ENCODE data around the gene NR2C1. TPM values are rescaled to one million over a fixed set of nuclear protein-coding genes. Genes with fewer than 3 reads are reported as not detected.
"Not testable (repeated sequence)": the region's sequence is repeated elsewhere in the genome, so short reads cannot be mapped to it uniquely, and the experiment has no call there.

NR2C1 gene
- total RNA-seq, 1 experiment from 2014 or later, result 33.7 TPM

DNA sequence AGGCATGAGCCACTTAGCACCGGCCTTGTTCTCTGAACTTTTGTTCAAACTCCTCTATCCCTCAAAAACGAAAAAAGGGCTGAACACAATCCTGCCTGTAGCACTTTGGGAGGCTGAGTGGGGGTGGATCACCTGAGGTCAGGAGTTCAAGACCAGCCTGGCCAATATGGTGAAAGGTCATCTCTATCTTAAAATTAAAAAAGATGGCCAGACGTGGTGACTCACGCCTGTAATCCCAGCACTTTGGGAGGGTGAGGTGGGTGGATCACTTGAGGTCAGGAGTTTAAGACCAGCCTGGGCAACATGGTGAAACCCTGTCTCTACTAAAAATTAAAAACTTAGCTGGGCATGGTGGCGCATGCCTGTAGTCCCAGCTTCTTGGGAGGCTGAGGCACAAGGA, 28.5 kb upstream of the NR2C1 start:
- POLR2A ChIA-PET; H4K20me1 ChIP-seq (ENCODE audit: insufficient read depth); intact Hi-C loops (cut with micrococcal nuclease); BruUV-seq (replicated peaks); H3K9ac ChIP-seq (ENCODE audit: low read length); H3K79me2 ChIP-seq (ENCODE audit: insufficient read depth, low read length); CTCF ChIA-PET; H3K27me3 ChIP-seq (ENCODE audit: insufficient read depth, low read length); DNase-seq (ENCODE audit: low read depth, low spot score); H3K36me3 ChIP-seq (ENCODE audit: control insufficient read depth in 1 of 2, insufficient read depth in 2 of 2, low read length in 2 of 2); H3K9me3 ChIP-seq (ENCODE audit: control insufficient read depth in 1 of 2, insufficient read depth in 1 of 2, low read depth in 1 of 2, low read length in 2 of 2); RAD21 ChIA-PET (ENCODE audit: low non-redundant PET in 1 of 2, low total read pairs in 2 of 2, uncharacterized antibody in 2 of 2, unreplicated experiment in 2 of 2); H2AFZ ChIP-seq (ENCODE audit: low read depth, low read length, poor library complexity, severe bottlenecking); ATAC-seq; H3K9me2 ChIP-seq (ENCODE audit: insufficient read depth): not testable (repeated sequence)
- H3K27ac ChIP-seq (ENCODE audit: low read depth, low read length), result peak overlapping the region; percentile 59; the same call in 1 of the 2 replicates
- TF ChIP-seq JUND (IDR thresholded peaks at IDR 0.05), result peak; percentile 52
- TF ChIP-seq FOSL1 (IDR thresholded peaks at IDR 0.05; ENCODE audit: low read depth), result peak; percentile 51
- TF ChIP-seq SP1 (IDR thresholded peaks at IDR 0.05; ENCODE audit: low read depth), result peak; percentile 47
- peak; percentile 48; the same call in 1 of the 2 replicates for TF ChIP-seq EGR1 (IDR thresholded peaks at IDR 0.05; ENCODE audit: low read depth)
- 0 out of 2 replicates have a peak, but pooled peaks have one; percentile 23 for TF ChIP-seq CEBPB (IDR thresholded peaks at IDR 0.05; ENCODE audit: low read depth)
- peaks cover 35 to 75% of the 10 kb centered on the region in 2 experiments for H3K4me1 ChIP-seq (ENCODE audit: control insufficient read depth in 1 of 2, insufficient read depth in 2 of 2, low read length in 2 of 2)
- peak overlapping the region; percentile 76 for H3K4me2 ChIP-seq (ENCODE audit: low read length)
- H3K4me3 ChIP-seq (replicated peaks in 1 of 2; ENCODE audit: low read depth in 1 of 2, low read length in 2 of 2), result peak overlapping the region in 1 of 2 experiments; percentile 33; a peak in 2 of 4 replicates

DNA sequence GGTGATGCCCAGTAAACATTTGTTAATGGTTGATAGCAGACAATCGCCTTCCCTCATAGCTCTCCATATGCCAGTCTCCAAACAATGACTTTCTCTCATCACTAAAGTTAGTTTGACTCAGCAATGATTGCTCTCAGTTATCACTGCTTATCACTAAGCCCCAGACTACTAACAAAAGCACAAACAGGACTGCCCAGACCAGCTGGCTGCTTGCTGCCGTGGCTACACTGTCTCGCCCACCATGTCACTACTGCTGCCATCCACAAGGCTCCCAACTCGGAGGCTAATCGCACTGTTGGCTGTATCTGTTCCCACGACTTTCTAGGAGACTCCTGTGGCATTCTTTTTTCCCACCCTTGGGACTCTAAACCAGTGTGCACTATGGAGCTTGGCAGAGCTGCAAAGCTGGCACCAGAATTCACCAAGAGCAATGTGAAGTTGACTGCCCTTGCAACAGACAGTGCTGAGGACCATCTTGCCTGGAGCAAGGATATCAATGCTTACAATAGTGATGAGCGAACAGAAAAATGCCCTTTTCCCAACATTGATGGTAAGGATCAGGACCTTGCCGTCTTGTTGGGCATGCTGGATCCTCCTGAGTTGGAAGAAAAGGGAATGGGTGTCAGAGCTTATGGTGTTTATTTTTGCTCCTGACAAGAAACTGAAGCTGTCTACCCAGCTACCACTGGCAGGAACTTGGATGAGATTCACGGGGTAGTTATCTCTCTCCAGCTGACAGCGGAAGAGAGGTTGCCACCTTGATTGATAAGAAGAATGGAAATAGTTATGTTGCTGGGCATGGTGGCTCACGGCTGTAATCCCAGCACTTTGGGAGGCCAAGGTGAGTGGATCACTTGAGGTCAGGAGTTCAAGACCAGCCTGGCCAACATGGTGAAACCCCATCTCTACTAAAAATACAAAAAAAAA, 27.1 kb upstream of the NR2C1 start:
- Histone ChIP-seq H4K20me1 (ENCODE audit: insufficient read depth) (no peaks in the 10 kb centered on the region), H3K36me3 (ENCODE audit: control insufficient read depth in 1 of 2, insufficient read depth in 2 of 2, low read length in 2 of 2) (no peaks in the 10 kb centered on the region), H3K9ac (ENCODE audit: low read length) (no peak overlapping the region), H3K9me3 (ENCODE audit: control insufficient read depth in 1 of 2, insufficient read depth in 1 of 2, low read depth in 1 of 2, low read length in 2 of 2) (no peaks in the 10 kb centered on the region), H3K27me3 (ENCODE audit: insufficient read depth, low read length) (no peaks in the 10 kb centered on the region), H3K4me1 (ENCODE audit: control insufficient read depth in 1 of 2, insufficient read depth in 2 of 2, low read length in 2 of 2) (peaks cover 35 to 81% of the 10 kb centered on the region in 2 experiments), H2AFZ (ENCODE audit: low read depth, low read length, poor library complexity, severe bottlenecking) (no peak overlapping the region), H3K4me3 (replicated peaks in 1 of 2; ENCODE audit: low read depth in 1 of 2, low read length in 2 of 2) (no peak overlapping the region), H3K4me2 (ENCODE audit: low read length) (no peak overlapping the region), H3K27ac (ENCODE audit: low read depth, low read length) (no peak overlapping the region), H3K9me2 (ENCODE audit: insufficient read depth) (no peaks in the 10 kb centered on the region), H3K79me2 (ENCODE audit: insufficient read depth, low read length) (no peaks in the 10 kb centered on the region)
- CTCF ChIA-PET, result no interaction called here
- DNase-seq (ENCODE audit: low read depth, low spot score) (no peak), ATAC-seq (no peak)
- intact Hi-C loops (cut with micrococcal nuclease), result no loop called here
- POLR2A ChIA-PET, result no interaction called here
- BruUV-seq (replicated peaks), result no TSS peak
- RAD21 ChIA-PET (ENCODE audit: low non-redundant PET in 1 of 2, low total read pairs in 2 of 2, uncharacterized antibody in 2 of 2, unreplicated experiment in 2 of 2), result interaction anchor here in 1 of 2 experiments (0.6 kb wide), 1 partner anchor 582 kb away, joined by 4 read pairs; no protein-coding TSS in a partner anchor
- no peak for TF ChIP-seq JUND (IDR thresholded peaks at IDR 0.05)
- no peak for TF ChIP-seq ZNF274 (IDR thresholded peaks at IDR 0.05; ENCODE audit: low read depth, low read length)
- TF ChIP-seq CTCF (IDR thresholded peaks at IDR 0.05 in 2 of 3, conservative IDR thresholded peaks at IDR 0.05 in 1 of 3; ENCODE audit: borderline replicate concordance in 1 of 3, insufficient read depth in 1 of 3, low read depth in 2 of 3, low read length in 2 of 3), result no peak
- TF ChIP-seq, protein P1, sequence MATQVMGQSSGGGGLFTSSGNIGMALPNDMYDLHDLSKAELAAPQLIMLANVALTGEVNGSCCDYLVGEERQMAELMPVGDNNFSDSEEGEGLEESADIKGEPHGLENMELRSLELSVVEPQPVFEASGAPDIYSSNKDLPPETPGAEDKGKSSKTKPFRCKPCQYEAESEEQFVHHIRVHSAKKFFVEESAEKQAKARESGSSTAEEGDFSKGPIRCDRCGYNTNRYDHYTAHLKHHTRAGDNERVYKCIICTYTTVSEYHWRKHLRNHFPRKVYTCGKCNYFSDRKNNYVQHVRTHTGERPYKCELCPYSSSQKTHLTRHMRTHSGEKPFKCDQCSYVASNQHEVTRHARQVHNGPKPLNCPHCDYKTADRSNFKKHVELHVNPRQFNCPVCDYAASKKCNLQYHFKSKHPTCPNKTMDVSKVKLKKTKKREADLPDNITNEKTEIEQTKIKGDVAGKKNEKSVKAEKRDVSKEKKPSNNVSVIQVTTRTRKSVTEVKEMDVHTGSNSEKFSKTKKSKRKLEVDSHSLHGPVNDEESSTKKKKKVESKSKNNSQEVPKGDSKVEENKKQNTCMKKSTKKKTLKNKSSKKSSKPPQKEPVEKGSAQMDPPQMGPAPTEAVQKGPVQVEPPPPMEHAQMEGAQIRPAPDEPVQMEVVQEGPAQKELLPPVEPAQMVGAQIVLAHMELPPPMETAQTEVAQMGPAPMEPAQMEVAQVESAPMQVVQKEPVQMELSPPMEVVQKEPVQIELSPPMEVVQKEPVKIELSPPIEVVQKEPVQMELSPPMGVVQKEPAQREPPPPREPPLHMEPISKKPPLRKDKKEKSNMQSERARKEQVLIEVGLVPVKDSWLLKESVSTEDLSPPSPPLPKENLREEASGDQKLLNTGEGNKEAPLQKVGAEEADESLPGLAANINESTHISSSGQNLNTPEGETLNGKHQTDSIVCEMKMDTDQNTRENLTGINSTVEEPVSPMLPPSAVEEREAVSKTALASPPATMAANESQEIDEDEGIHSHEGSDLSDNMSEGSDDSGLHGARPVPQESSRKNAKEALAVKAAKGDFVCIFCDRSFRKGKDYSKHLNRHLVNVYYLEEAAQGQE (IDR thresholded peaks at IDR 0.05; ENCODE audit: low read depth), result no peak
- no peak for TF ChIP-seq CBX3 (IDR thresholded peaks at IDR 0.05; ENCODE audit: low read depth)
- no peak for TF ChIP-seq EZH2phosphoT487 (IDR thresholded peaks at IDR 0.05; ENCODE audit: borderline replicate concordance)
- TF ChIP-seq EGR1 (IDR thresholded peaks at IDR 0.05; ENCODE audit: low read depth), result no peak
- no peak for TF ChIP-seq TCF7L2 (IDR thresholded peaks at IDR 0.05; ENCODE audit: borderline replicate concordance, extremely low read depth, insufficient read depth, insufficient read length)
- no peak for TF ChIP-seq POLR2AphosphoS5 (IDR thresholded peaks at IDR 0.05; ENCODE audit: low read depth, low read length)
- TF ChIP-seq RAD21 (IDR thresholded peaks at IDR 0.05; ENCODE audit: low read depth), result no peak
